GM23338 (cell line): ENCODE results near the gene ASGR1. TPM values are rescaled to one million over a fixed set of nuclear protein-coding genes. Genes with fewer than 3 reads are reported as not detected.

ENCODE experiments used
- ATAC-seq: fragments of 200-7000 bp; cut with Tn5 transposase; 3 replicates; pipeline ENCODE4 v1.9.1; 2020
- DNase-seq: peaks from one replicate; pipeline ENCODE4 v3.0.0-alpha.2; 2015; ENCODE audit warnings: low spot score
- H2AFZ ChIP-seq: fragments of 200-600 bp; sonication (generic); 2 replicates; pipeline ENCODE4 v1.8.0; 2016; ENCODE audit warnings: antibody characterized with exemption, mild to moderate bottlenecking, moderate library complexity
- H3F3A ChIP-seq: fragments of 200-600 bp; sonication (generic); replicated peaks from 2 replicates; pipeline ENCODE4 v1.8.0; 2017; ENCODE audit warnings: antibody characterized with exemption, mixed run types, low read depth
- H3K27ac ChIP-seq: fragments of 200-600 bp; sonication (generic); 2 replicates; pipeline ENCODE4 v1.6.1; 2016; ENCODE audit warnings: low read depth
- H3K27me3 ChIP-seq: fragments of 200-600 bp; sonication (generic); 2 replicates; pipeline ENCODE4 v1.8.0; 2016; ENCODE audit warnings: mild to moderate bottlenecking, mixed run types, moderate library complexity; ENCODE audit not compliant: insufficient read depth
- H3K36me3 ChIP-seq: fragments of 200-600 bp; sonication (generic); 2 replicates; pipeline ENCODE4 v1.8.0; 2016; ENCODE audit warnings: mild to moderate bottlenecking; ENCODE audit not compliant: insufficient read depth
- H3K4me1 ChIP-seq: fragments of 200-600 bp; sonication (generic); 2 replicates; pipeline ENCODE4 v1.8.0; 2016; ENCODE audit warnings: mild to moderate bottlenecking, moderate library complexity; ENCODE audit not compliant: insufficient read depth
- H3K4me2 ChIP-seq: fragments of 200-600 bp; sonication (generic); 2 replicates; pipeline ENCODE4 v1.7.1; 2017; ENCODE audit warnings: mixed run types
- H3K4me3 ChIP-seq: fragments of 200-600 bp; sonication (generic); 2 replicates; pipeline ENCODE4 v1.6.1; 2016; ENCODE audit warnings: mixed run types
- H3K79me2 ChIP-seq: fragments of 200-600 bp; sonication (generic); replicated peaks from 2 replicates; pipeline ENCODE4 v1.8.0; 2017; ENCODE audit warnings: mild to moderate bottlenecking; ENCODE audit not compliant: insufficient read depth
- H3K9me2 ChIP-seq: fragments of 200-600 bp; sonication (generic); 2 replicates; pipeline ENCODE4 v1.8.0; 2017; ENCODE audit not compliant: insufficient read depth
- H4K20me1 ChIP-seq: fragments of 200-600 bp; sonication (generic); replicated peaks from 2 replicates; pipeline ENCODE4 v1.8.0; 2017; ENCODE audit warnings: mild to moderate bottlenecking; ENCODE audit not compliant: insufficient read depth
- H3K27ac Mint-ChIP-seq: 2 replicates; pipeline ENCODE4 v1.8.0; 2020; ENCODE audit warnings: inconsistent platforms, mild to moderate bottlenecking, moderate library complexity, mixed read lengths
- H3K27me3 Mint-ChIP-seq: 3 replicates; pipeline ENCODE4 v1.8.0; 2022; ENCODE audit warnings: low read depth, mild to moderate bottlenecking, moderate library complexity, mixed read lengths, inconsistent platforms; ENCODE audit not compliant: insufficient read depth, poor library complexity
- H3K36me3 Mint-ChIP-seq: 3 replicates; pipeline ENCODE4 v1.8.0; 2021; ENCODE audit warnings: low read depth, mild to moderate bottlenecking, inconsistent platforms, moderate library complexity, mixed read lengths
- H3K4me1 Mint-ChIP-seq: 3 replicates; pipeline ENCODE4 v1.8.0; 2020; ENCODE audit warnings: mild to moderate bottlenecking, inconsistent platforms, mixed read lengths
- H3K4me3 Mint-ChIP-seq: 3 replicates; pipeline ENCODE4 v1.8.0; 2021; ENCODE audit warnings: moderate library complexity, mild to moderate bottlenecking, inconsistent platforms, mixed read lengths
- H3K9me3 Mint-ChIP-seq: 3 replicates; pipeline ENCODE4 v1.8.0; 2020; ENCODE audit warnings: moderate library complexity, mild to moderate bottlenecking, inconsistent platforms, mixed read lengths
- CTCF ChIP-seq, 2 experiments: fragments of 200-600 bp in 1 of 2; sonication (generic) in 1 of 2; conservative IDR thresholded peaks; 2 replicates each; pipeline versions ENCODE4 v1.5.1 to v1.6.1; 2016 to 2017; ENCODE audit warnings: antibody characterized with exemption in 2 of 2, low read depth in 2 of 2, mild to moderate bottlenecking in 2 of 2, moderate library complexity in 1 of 2
- EZH2 ChIP-seq: fragments of 200-600 bp; sonication (generic); IDR thresholded peaks from one replicate; pipeline ENCODE4 v1.8.0; 2017; ENCODE audit warnings: antibody characterized with exemption, mild to moderate bottlenecking, low read depth; ENCODE audit not compliant: unreplicated experiment
- NANOG ChIP-seq: IDR thresholded peaks from 2 replicates; pipeline ENCODE4 v1.6.1; 2016; ENCODE audit warnings: antibody characterized with exemption, borderline replicate concordance
- REST ChIP-seq: IDR thresholded peaks from one replicate; pipeline ENCODE4 v1.6.1; 2018; ENCODE audit warnings: antibody characterized with exemption; ENCODE audit not compliant: unreplicated experiment
- polyA plus RNA-seq: library from polyadenylated mRNA; unstranded; fragments of >200 nt; fragmentation: Nextera tagmentation; extraction: Ambion mirVana; gene quantifications from 2 replicates; pipeline ENCODE4 v1.2.1, GENCODE V29; 2016
- total RNA-seq: library from RNA; depleted of rRNA; stranded (reverse); fragments of >200 nt; shearing (Covaris generic); gene quantifications from 2 replicates; pipeline ENCODE4 v1.2.3, GENCODE V29; 2014
- TF ChIP-seq, protein P1 (sequence below): fragments of 250-450 bp; sonication (Bioruptor Pico); IDR thresholded peaks from 2 replicates; pipeline ENCODE4 v1.5.0; 2020; ENCODE audit warnings: mild to moderate bottlenecking, moderate library complexity

ASGR1 gene
- total and polyA plus RNA-seq, 2 experiments from 2014 or later: 8.3 to 9.0 TPM

DNA sequence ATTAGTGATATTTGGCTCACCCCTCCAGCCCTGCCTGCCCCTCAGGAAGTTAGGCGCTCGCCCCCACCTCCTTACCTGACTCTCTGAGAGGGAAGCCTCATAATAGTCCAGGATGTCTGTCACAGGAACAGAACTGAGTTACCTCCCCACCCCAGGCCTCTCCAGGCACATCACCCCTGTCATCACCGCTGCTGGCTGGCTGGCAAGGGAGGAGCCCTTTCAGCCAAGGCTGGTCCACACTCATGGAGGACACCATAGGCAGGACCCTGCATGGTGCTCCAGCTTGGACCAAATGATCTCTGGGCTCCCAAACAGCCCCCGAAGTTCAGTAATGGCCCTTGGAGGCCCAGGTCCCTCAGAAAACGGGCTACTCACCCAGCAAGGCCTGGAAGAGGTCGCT, 39.0 kb upstream of the ASGR1 start:
- Histone ChIP-seq H3K4me2 (peak overlapping the region; percentile 79), H3K4me3 (peak overlapping the region; percentile 73), H2AFZ (peak overlapping the region; percentile 96), H3F3A (peaks cover 18% of the 10 kb centered on the region), H3K36me3 (peaks cover 3% of the 10 kb centered on the region; the same call in 1 of the 2 replicates), H3K4me1 (peaks cover 44% of the 10 kb centered on the region), H4K20me1 (peaks cover 14% of the 10 kb centered on the region; the same call in 1 of the 2 replicates), H3K9me2 (no peaks in the 10 kb centered on the region), H3K27me3 (no peaks in the 10 kb centered on the region), H3K79me2 (peaks cover 16% of the 10 kb centered on the region), H3K27ac (no peak overlapping the region)
- DNase-seq (no peak), ATAC-seq (no peak)
- Mint-ChIP-seq H3K36me3 (peaks cover 31% of the 10 kb centered on the region), H3K4me1 (peaks cover 55% of the 10 kb centered on the region), H3K9me3 (no peaks in the 10 kb centered on the region; the same call in 1 of the 3 replicates), H3K4me3 (peak overlapping the region; percentile 91), H3K27me3 (peaks cover 56% of the 10 kb centered on the region), H3K27ac (no peak overlapping the region)
- TF ChIP-seq CTCF (conservative IDR thresholded peaks at IDR 0.05; ENCODE audit: low read depth in 2 of 2): no peak
- TF ChIP-seq EZH2: no peak
- TF ChIP-seq, protein P1, sequence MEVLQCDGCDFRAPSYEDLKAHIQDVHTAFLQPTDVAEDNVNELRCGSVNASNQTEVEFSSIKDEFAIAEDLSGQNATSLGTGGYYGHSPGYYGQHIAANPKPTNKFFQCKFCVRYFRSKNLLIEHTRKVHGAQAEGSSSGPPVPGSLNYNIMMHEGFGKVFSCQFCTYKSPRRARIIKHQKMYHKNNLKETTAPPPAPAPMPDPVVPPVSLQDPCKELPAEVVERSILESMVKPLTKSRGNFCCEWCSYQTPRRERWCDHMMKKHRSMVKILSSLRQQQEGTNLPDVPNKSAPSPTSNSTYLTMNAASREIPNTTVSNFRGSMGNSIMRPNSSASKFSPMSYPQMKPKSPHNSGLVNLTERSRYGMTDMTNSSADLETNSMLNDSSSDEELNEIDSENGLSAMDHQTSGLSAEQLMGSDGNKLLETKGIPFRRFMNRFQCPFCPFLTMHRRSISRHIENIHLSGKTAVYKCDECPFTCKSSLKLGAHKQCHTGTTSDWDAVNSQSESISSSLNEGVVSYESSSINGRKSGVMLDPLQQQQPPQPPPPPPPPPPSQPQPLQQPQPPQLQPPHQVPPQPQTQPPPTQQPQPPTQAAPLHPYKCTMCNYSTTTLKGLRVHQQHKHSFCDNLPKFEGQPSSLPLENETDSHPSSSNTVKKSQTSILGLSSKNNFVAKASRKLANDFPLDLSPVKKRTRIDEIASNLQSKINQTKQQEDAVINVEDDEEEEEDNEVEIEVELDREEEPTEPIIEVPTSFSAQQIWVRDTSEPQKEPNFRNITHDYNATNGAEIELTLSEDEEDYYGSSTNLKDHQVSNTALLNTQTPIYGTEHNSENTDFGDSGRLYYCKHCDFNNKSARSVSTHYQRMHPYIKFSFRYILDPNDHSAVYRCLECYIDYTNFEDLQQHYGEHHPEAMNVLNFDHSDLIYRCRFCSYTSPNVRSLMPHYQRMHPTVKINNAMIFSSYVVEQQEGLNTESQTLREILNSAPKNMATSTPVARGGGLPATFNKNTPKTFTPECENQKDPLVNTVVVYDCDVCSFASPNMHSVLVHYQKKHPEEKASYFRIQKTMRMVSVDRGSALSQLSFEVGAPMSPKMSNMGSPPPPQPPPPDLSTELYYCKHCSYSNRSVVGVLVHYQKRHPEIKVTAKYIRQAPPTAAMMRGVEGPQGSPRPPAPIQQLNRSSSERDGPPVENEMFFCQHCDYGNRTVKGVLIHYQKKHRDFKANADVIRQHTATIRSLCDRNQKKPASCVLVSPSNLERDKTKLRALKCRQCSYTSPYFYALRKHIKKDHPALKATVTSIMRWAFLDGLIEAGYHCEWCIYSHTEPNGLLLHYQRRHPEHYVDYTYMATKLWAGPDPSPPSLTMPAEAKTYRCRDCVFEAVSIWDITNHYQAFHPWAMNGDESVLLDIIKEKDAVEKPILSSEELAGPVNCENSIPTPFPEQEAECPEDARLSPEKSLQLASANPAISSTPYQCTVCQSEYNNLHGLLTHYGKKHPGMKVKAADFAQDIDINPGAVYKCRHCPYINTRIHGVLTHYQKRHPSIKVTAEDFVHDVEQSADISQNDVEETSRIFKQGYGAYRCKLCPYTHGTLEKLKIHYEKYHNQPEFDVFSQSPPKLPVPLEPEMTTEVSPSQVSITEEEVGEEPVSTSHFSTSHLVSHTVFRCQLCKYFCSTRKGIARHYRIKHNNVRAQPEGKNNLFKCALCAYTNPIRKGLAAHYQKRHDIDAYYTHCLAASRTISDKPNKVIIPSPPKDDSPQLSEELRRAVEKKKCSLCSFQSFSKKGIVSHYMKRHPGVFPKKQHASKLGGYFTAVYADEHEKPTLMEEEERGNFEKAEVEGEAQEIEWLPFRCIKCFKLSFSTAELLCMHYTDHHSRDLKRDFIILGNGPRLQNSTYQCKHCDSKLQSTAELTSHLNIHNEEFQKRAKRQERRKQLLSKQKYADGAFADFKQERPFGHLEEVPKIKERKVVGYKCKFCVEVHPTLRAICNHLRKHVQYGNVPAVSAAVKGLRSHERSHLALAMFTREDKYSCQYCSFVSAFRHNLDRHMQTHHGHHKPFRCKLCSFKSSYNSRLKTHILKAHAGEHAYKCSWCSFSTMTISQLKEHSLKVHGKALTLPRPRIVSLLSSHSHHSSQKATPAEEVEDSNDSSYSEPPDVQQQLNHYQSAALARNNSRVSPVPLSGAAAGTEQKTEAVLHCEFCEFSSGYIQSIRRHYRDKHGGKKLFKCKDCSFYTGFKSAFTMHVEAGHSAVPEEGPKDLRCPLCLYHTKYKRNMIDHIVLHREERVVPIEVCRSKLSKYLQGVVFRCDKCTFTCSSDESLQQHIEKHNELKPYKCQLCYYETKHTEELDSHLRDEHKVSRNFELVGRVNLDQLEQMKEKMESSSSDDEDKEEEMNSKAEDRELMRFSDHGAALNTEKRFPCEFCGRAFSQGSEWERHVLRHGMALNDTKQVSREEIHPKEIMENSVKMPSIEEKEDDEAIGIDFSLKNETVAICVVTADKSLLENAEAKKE: no peak
- TF ChIP-seq REST: no peak
- TF ChIP-seq NANOG: no peak
